ENCODE data around the gene STARD4.

DNA sequence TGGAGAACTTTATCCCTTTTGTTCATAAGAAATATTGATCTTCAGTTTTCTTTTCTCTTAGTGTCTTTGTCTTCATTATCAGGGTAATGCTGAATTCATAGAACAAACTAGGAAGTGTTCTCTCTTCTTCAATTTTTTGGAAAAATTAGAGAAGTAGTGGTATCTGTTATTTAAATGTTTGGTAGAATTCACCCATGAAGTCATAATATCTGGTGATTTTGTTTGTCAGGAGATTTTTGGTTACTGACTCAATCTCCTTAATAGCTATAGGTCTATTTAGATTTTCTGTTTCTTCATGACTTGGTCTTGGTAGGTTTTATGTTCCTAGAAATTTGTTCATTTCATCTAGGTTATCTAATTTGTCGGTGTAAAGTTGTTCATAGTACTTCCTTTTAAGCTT is 45.4 kb upstream of the STARD4 start:
- TF ChIP-seq, protein P1, sequence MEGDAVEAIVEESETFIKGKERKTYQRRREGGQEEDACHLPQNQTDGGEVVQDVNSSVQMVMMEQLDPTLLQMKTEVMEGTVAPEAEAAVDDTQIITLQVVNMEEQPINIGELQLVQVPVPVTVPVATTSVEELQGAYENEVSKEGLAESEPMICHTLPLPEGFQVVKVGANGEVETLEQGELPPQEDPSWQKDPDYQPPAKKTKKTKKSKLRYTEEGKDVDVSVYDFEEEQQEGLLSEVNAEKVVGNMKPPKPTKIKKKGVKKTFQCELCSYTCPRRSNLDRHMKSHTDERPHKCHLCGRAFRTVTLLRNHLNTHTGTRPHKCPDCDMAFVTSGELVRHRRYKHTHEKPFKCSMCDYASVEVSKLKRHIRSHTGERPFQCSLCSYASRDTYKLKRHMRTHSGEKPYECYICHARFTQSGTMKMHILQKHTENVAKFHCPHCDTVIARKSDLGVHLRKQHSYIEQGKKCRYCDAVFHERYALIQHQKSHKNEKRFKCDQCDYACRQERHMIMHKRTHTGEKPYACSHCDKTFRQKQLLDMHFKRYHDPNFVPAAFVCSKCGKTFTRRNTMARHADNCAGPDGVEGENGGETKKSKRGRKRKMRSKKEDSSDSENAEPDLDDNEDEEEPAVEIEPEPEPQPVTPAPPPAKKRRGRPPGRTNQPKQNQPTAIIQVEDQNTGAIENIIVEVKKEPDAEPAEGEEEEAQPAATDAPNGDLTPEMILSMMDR (IDR thresholded peaks at IDR 0.05), result no peak
- no peak for TF ChIP-seq EP300 (IDR thresholded peaks at IDR 0.05)
- TF ChIP-seq POLR2AphosphoS5 (IDR thresholded peaks at IDR 0.05), result no peak
- no peak for TF ChIP-seq POLR2A (IDR thresholded peaks at IDR 0.05)
